Chondrocyte (in vitro differentiated cells): ENCODE data around the gene SPCS3. TPM values are rescaled to one million over a fixed set of nuclear protein-coding genes. Genes with fewer than 3 reads are reported as not detected.
"Not testable (repeated sequence)": the region's sequence is repeated elsewhere in the genome, so short reads cannot be mapped to it uniquely, and the experiment has no call there.

ENCODE experiments used
- DNase-seq: peaks from one replicate; pipeline ENCODE4 v3.0.0; 2021; ENCODE audit warnings: mixed read lengths, low spot score
- H3K27ac Mint-ChIP-seq: one replicate; pipeline ENCODE4 v1.8.0; 2021; ENCODE audit warnings: mild to moderate bottlenecking, moderate library complexity, mixed read lengths; ENCODE audit not compliant: unreplicated experiment
- H3K27me3 Mint-ChIP-seq: 2 replicates; pipeline ENCODE4 v1.8.0; 2021; ENCODE audit warnings: low read depth, mixed read lengths
- H3K36me3 Mint-ChIP-seq: 2 replicates; pipeline ENCODE4 v1.8.0; 2021; ENCODE audit warnings: low read depth, mixed read lengths
- H3K4me1 Mint-ChIP-seq: 2 replicates; pipeline ENCODE4 v1.8.0; 2021; ENCODE audit warnings: low read depth, mild to moderate bottlenecking, mixed read lengths
- H3K4me3 Mint-ChIP-seq: one replicate; pipeline ENCODE4 v1.8.0; 2021; ENCODE audit warnings: mild to moderate bottlenecking, moderate library complexity, mixed read lengths; ENCODE audit not compliant: unreplicated experiment
- H3K9me3 Mint-ChIP-seq: 2 replicates; pipeline ENCODE4 v1.8.0; 2021; ENCODE audit warnings: low read depth, mixed read lengths
- CTCF ChIP-seq: fragments of 200-600 bp; sonication (generic); IDR thresholded peaks from 2 replicates; pipeline ENCODE4 v1.5.0; 2021; ENCODE audit warnings: antibody characterized with exemption, mild to moderate bottlenecking, moderate library complexity
- total RNA-seq: library from RNA; stranded (reverse); gene quantifications from 3 replicates; pipeline ENCODE4 v1.2.1, GENCODE V29; 2021

Gene SPCS3
- total RNA-seq, 1 donor from 2014 or later, result 122 TPM

GRCh38 chr4:176320976-176321361 lies 1.2 kb downstream of the SPCS3 start:
- H3K4me1 Mint-ChIP-seq, result peaks cover 37% of the 10 kb centered on the region

DNA sequence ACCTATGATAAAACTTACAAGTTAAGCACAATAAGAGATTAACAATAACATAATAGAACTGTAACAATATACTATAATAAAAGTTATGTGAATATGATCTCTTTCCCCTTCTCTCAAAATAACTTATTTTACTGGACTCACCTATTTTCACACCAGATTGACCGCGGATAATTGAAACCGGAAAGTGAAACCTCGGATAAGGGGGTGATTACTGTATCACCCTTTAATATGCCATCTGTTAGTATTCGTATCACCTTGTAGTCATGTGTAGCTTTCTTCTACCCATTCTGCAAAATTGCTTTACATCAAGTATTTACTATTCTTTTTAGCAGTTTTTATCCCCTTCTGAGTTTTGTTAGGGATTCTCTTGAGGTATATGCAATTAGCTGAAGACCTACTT lies 1.8 kb downstream of the SPCS3 start:
- no peaks in the 10 kb centered on the region for H3K27me3 Mint-ChIP-seq

More at GRCh38 chr4:176320976-176321361, 1.2 kb downstream of the SPCS3 start:
- DNase-seq, result no peak
- Mint-ChIP-seq H3K36me3 (peaks cover 1% of the 10 kb centered on the region), H3K27me3 (no peaks in the 10 kb centered on the region), H3K9me3 (no peaks in the 10 kb centered on the region), H3K4me3 (peak overlapping the region; percentile 91), H3K27ac (peak overlapping the region; percentile 96)
- no peak for TF ChIP-seq CTCF

DNA sequence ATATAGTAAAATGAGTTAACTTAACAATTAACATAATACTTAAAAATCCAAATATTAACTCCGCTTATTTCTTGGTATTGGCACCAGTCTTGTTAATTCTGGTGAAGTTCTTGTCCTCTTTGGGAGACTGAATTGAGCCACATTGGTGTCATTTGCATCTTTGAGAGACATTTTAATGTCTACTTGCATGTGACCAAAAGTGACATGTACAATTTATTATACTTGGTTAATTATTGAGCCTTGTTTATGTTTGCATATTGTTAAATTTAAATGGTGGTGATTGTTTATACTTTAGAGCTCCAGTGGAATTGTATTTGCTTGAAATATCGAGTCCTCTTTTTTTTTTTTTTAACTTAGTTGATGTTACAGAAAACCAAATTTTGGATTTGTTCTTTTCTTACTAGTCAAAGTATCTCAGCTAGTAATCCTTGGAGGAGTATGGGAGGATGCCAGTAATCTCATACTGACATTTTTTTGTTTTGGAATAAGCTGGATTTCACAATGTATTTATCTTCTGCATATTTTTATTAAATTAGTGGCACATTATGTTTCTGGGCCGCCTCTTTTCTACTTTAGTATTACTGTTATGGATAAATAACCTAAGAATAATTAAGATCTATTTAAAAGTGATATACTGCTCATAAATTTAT lies 3.9 kb downstream of the SPCS3 start:
- Mint-ChIP-seq H3K27ac (peak overlapping the region; percentile 32), H3K4me1 (peaks cover 37% of the 10 kb centered on the region), H3K27me3 (no peaks in the 10 kb centered on the region), H3K9me3 (no peaks in the 10 kb centered on the region), H3K4me3 (no peak overlapping the region), H3K36me3 (peaks cover 1% of the 10 kb centered on the region)
- TF ChIP-seq CTCF, result no peak
- DNase-seq, result no peak

More for the DNA sequence above, 1.8 kb downstream of the SPCS3 start:
- H3K27ac Mint-ChIP-seq, result peak overlapping the region; percentile 96
- no peak for TF ChIP-seq CTCF
- DNase-seq, result no peak
- H3K9me3 Mint-ChIP-seq, result no peaks in the 10 kb centered on the region
- H3K4me1 Mint-ChIP-seq, result peaks cover 37% of the 10 kb centered on the region
- peaks cover 1% of the 10 kb centered on the region for H3K36me3 Mint-ChIP-seq
- peak overlapping the region; percentile 91 for H3K4me3 Mint-ChIP-seq

DNA sequence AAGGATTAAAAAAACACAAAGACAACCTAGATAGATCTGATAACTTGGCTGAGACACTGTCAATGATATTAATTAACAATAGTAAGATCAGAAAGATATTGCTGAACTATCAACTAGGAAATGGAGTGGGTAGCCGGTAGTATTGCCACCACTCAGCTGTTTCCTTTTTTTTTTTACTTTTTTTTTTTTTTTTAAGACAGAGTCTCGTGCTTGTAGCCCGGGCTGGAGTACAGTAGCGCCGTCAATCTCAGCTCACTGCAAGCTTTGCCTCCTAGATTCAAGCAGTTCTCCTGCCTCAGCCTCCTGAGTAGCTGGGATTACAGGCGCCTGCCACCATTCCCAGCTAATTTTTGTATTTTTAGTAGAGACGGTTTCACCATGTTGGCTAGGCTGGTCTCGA lies 5.1 kb downstream of the SPCS3 start:
- H3K27me3 Mint-ChIP-seq, H3K27ac Mint-ChIP-seq, H3K4me3 Mint-ChIP-seq, H3K9me3 Mint-ChIP-seq, H3K36me3 Mint-ChIP-seq, DNase-seq: not testable (repeated sequence)
- peaks cover 34% of the 10 kb centered on the region for H3K4me1 Mint-ChIP-seq

DNA sequence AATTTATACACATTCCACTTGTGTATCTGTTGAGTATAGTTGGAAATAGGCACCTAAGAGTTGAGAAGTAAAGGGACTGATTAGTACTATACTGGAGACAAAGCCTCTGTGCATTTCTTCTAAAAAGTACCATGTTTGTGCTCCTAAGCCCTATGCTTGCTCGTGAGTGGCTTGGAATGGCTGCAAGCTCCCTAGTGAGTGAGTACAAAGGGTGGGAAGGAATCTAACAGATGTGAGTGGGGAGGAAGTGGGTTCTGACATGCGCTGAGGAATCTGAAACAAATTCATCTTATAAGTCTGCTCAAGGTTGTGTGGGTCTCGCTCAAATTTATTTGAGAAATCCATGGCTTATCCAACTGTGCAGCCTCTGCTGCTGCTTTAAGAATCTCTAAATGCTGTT lies 13.3 kb downstream of the SPCS3 start:
- no peaks in the 10 kb centered on the region for H3K9me3 Mint-ChIP-seq
- H3K4me1 Mint-ChIP-seq, result peaks cover 9% of the 10 kb centered on the region
- H3K36me3 Mint-ChIP-seq, result peaks cover 10% of the 10 kb centered on the region
- H3K27me3 Mint-ChIP-seq, result no peaks in the 10 kb centered on the region
- no peak overlapping the region for H3K4me3 Mint-ChIP-seq
- no peak for TF ChIP-seq CTCF
- H3K27ac Mint-ChIP-seq, result peak overlapping the region; percentile 58
- DNase-seq, result no peak

DNA sequence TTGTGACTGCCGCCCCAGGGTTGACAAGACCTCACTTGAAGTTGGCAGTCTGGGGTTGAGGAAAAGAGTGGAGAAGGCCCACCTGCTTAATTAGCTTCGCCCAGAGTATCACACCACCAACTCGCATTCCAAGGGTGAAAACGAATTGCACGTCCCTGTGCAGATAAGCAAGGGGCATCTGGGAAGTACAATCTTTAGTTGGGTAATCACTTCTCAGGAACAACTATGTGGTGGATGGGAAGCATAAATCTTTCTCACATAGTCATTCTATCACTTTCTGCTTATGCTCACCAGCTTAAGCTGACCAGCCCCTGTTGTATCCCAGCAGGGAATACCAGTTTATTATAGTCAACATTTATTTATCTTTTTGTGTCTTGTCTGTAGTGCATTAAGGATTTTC lies 14.3 kb downstream of the SPCS3 start:
- Mint-ChIP-seq H3K4me3 (no peak overlapping the region), H3K36me3 (peaks cover 10% of the 10 kb centered on the region), H3K27ac (no peak overlapping the region), H3K9me3 (no peaks in the 10 kb centered on the region), H3K4me1 (peaks cover 14% of the 10 kb centered on the region), H3K27me3 (no peaks in the 10 kb centered on the region)
- no peak for TF ChIP-seq CTCF
- no peak for DNase-seq
